Spleen (tissue), 11 donors: ENCODE results near the gene CNTNAP2. TPM values are rescaled to one million over a fixed set of nuclear protein-coding genes. Genes with fewer than 3 reads are reported as not detected.

Experiments used
- DNase-seq: peaks from one replicate; pipeline ENCODE4 v3.0.0-alpha.2; 2020
- H3K27ac ChIP-seq, 8 donors: fragments of 200-600 bp; sonication (generic) in 7 of 8; 1 replicate in 4 of 8; 2 replicates in 4 of 8; pipeline versions ENCODE4 v1.5.0 to v1.8.0; 2016 to 2021; ENCODE audit warnings: inconsistent platforms in 4 of 8, mild to moderate bottlenecking in 4 of 8, moderate library complexity in 1 of 8
- H3K27me3 ChIP-seq, 7 donors: fragments of 200-600 bp; sonication (generic) in 6 of 7; replicated peaks in 1 of 7; 1 replicate in 4 of 7; 2 replicates in 3 of 7; pipeline versions ENCODE4 v1.5.0 to v1.8.0; 2016 to 2021; ENCODE audit warnings: inconsistent platforms in 3 of 7, mild to moderate bottlenecking in 1 of 7
- H3K36me3 ChIP-seq, 6 donors: fragments of 200-600 bp; sonication (generic) in 5 of 6; 1 replicate in 4 of 6; 2 replicates in 2 of 6; pipeline versions ENCODE4 v1.5.0 to v1.8.0; 2016 to 2021; ENCODE audit warnings: inconsistent platforms in 2 of 6
- H3K4me1 ChIP-seq, 6 donors: fragments of 200-600 bp; sonication (generic) in 5 of 6; 1 replicate in 3 of 6; 2 replicates in 3 of 6; pipeline versions ENCODE4 v1.5.0 to v1.8.0; 2016 to 2021; ENCODE audit warnings: inconsistent platforms in 3 of 6
- H3K4me3 ChIP-seq, 8 donors: fragments of 200-600 bp; sonication (generic) in 7 of 8; 1 replicate in 4 of 8; 2 replicates in 4 of 8; pipeline versions ENCODE4 v1.5.0 to v1.8.0; 2016 to 2021; ENCODE audit warnings: inconsistent platforms in 4 of 8, mild to moderate bottlenecking in 4 of 8, moderate library complexity in 2 of 8
- H3K9me3 ChIP-seq, 8 donors: fragments of 200-600 bp; sonication (generic) in 7 of 8; 1 replicate in 4 of 8; 2 replicates in 4 of 8; pipeline versions ENCODE4 v1.5.0 to v1.8.0; 2016 to 2021; ENCODE audit warnings: inconsistent platforms in 4 of 8
- POLR2A ChIP-seq, 3 donors: fragments of 450-650 bp; IDR thresholded peaks; one replicate each; pipeline ENCODE4 v1.5.1; 2017; ENCODE audit warnings: antibody characterized with exemption in 3 of 3, mild to moderate bottlenecking in 1 of 3
- POLR2AphosphoS5 ChIP-seq, 3 donors: sonication (generic); formaldehyde crosslinking; IDR thresholded peaks; one replicate each; pipeline ENCODE4 v1.5.1; 2017; ENCODE audit warnings: antibody characterized with exemption in 3 of 3
- WGBS, 5 donors: extraction: QIAGEN DNeasy Blood & Tissue Kit in 3 of 5; methylation state at CpG; one replicate each; pipeline versions ENCODE4 v1.1.5 to v1.1.7; 2013 to 2018; 5-methylcytosine and 5-hydroxymethylcytosine counted together
- intact Hi-C: fragments of 100-400 bp; cut with DNase I; formaldehyde crosslinking; loops from one replicate; pipeline ENCODE4 v1.15.0; 2023; ENCODE audit warnings: low total_unique reads
- polyA plus RNA-seq, 3 donors: library from polyadenylated mRNA; stranded (reverse); fragments of 200-250 nt; gene quantifications; one replicate each; pipeline ENCODE4 v1.2.1, GENCODE V29; 2013
- total RNA-seq, 7 donors: library from RNA; depleted of rRNA in 3 of 7; stranded (reverse); fragments of >200 nt in 3 of 7; fragmentation: NEBNext Ultra II Directional in 4 of 7; extraction: Animal tissue kit (Norgen Biotek cat#: 25700) in 4 of 7; gene quantifications; one replicate each; pipeline versions ENCODE4 v1.1.0 to v1.2.1, GENCODE V29; 2016 to 2021
- TF ChIP-seq, protein P1 (sequence below), 11 experiments: fragments of 200-600 bp in 7 of 11; fragments of 450-650 bp in 4 of 11; sonication (generic) in 4 of 11; IDR thresholded peaks in 8 of 11; conservative IDR thresholded peaks in 3 of 11; 1 replicate in 7 of 11; 2 replicates in 4 of 11; pipeline versions ENCODE4 v1.4.0 to v1.8.0; 2016 to 2021; ENCODE audit warnings: antibody characterized with exemption in 11 of 11, inconsistent platforms in 4 of 11, mild to moderate bottlenecking in 1 of 11
- donor health status: healthy with polysubstance abuse.
- donor health status: DM: no; HTN: no; CAD: no; lungs with moderate emphysema.
- donor health status: DM: no; HTN: no; CAD: no.
- donor health status: Bipolar disorder and iron deficiency.
- donor health status: healthy.
- donor health status: DM: no; HTN: no; CAD: no.
- donor health status: DM: yes; HTN: yes; CAD: no.

Gene CNTNAP2
- total and polyA plus RNA-seq, 10 donors: 0.13 to 2.0 (median 0.82) TPM

DNA sequence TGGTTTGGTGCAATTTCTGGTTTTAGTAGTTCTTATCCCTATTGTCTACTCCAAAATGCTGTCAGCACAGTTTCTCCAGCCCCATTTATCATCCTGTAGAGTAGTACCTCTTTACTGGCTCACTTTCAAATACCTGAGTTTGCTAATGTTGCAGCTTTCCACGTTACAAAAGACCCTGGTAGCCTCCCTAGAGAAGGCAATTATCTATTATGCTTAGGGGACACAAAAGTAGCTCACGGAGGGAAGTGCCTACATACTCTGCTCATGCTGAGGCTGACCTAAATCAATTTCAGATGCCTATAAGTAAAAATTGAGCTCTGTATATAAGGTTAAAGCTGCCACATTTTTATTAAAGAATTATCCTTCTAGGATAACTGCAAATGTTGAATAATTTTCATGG, 603.6 kb downstream of the CNTNAP2 start:
- Histone ChIP-seq H3K4me3 (no peak overlapping the region), H3K9me3 (peaks cover 0 to 4% (median 0%) of the 10 kb centered on the region in 8 donors), H3K4me1 (no peaks in the 10 kb centered on the region), H3K27me3 (no peaks in the 10 kb centered on the region), H3K36me3 (no peaks in the 10 kb centered on the region), H3K27ac (no peak overlapping the region)
- TF ChIP-seq POLR2A (IDR thresholded peaks at IDR 0.05) (no peak), POLR2AphosphoS5 (IDR thresholded peaks at IDR 0.05) (no peak)
- TF ChIP-seq, protein P1, sequence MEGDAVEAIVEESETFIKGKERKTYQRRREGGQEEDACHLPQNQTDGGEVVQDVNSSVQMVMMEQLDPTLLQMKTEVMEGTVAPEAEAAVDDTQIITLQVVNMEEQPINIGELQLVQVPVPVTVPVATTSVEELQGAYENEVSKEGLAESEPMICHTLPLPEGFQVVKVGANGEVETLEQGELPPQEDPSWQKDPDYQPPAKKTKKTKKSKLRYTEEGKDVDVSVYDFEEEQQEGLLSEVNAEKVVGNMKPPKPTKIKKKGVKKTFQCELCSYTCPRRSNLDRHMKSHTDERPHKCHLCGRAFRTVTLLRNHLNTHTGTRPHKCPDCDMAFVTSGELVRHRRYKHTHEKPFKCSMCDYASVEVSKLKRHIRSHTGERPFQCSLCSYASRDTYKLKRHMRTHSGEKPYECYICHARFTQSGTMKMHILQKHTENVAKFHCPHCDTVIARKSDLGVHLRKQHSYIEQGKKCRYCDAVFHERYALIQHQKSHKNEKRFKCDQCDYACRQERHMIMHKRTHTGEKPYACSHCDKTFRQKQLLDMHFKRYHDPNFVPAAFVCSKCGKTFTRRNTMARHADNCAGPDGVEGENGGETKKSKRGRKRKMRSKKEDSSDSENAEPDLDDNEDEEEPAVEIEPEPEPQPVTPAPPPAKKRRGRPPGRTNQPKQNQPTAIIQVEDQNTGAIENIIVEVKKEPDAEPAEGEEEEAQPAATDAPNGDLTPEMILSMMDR (IDR thresholded peaks at IDR 0.05 in 8 of 11, conservative IDR thresholded peaks at IDR 0.05 in 3 of 11): no peak
- 63 to 85% (median 74%) methylated on average over 2 of the region's 2 CpGs for WGBS, 5 donors
- DNase-seq: no peak
- intact Hi-C loops: no loop called here

DNA sequence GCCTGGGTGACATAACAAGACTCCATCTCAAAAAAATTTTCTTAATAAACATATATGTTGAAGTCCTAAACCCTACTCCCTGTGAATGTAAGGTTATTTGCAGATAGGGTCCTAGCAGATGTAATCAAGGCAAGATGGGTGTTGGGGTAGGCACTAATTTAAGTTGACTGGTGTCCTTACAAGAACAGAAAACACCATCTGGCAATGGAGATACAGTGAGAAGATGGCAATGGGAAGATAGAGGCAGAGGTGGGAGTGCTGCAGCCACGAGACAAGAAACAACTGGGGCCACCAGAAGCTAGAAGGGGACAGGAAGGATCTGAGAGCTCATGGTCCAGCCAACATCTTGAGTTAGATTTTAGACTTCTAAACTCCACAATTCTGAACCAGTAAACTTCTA, 606.4 kb downstream of the CNTNAP2 start:
- Histone ChIP-seq H3K27me3 (no peaks in the 10 kb centered on the region), H3K4me1 (no peaks in the 10 kb centered on the region), H3K27ac (no peak overlapping the region), H3K4me3 (no peak overlapping the region), H3K36me3 (no peaks in the 10 kb centered on the region), H3K9me3 (peaks cover 0 to 4% (median 0%) of the 10 kb centered on the region in 8 donors)
- DNase-seq: no peak
- no peak for TF ChIP-seq POLR2A (IDR thresholded peaks at IDR 0.05)
- TF ChIP-seq, protein P1 (IDR thresholded peaks at IDR 0.05 in 8 of 11, conservative IDR thresholded peaks at IDR 0.05 in 3 of 11): no peak
- WGBS, 5 donors: 46 to 71% (median 59%) methylated on average over 1 of the region's 1 CpG
- intact Hi-C loops: no loop called here

DNA sequence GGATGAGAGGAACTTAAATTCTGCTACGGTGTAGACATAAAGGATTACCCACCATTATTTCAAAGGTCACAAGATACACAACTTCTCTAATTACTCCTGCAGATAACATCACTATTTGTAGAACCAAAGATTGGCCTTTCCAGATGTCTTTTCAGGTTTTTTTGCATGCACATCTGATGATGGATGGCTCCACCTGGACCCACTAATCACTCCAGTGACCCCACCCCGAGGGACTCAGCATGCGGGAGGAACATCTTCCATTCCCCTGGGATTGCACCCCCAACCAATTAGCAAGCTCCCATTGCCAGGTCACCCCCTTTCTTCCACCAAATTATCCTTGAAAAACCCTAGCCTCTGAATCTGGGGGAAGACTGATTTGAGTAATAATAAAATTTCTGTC, 608.9 kb downstream of the CNTNAP2 start:
- Histone ChIP-seq H3K36me3 (no peaks in the 10 kb centered on the region), H3K4me3 (no peak overlapping the region), H3K4me1 (no peaks in the 10 kb centered on the region), H3K27me3 (no peaks in the 10 kb centered on the region), H3K27ac (no peak overlapping the region), H3K9me3 (peaks cover 0 to 4% (median 0%) of the 10 kb centered on the region in 8 donors)
- intact Hi-C loops: no loop called here
- no peak for TF ChIP-seq POLR2A (IDR thresholded peaks at IDR 0.05)
- TF ChIP-seq, protein P1 (IDR thresholded peaks at IDR 0.05 in 8 of 11, conservative IDR thresholded peaks at IDR 0.05 in 3 of 11): no peak
- no peak for TF ChIP-seq POLR2AphosphoS5 (IDR thresholded peaks at IDR 0.05)
- DNase-seq: no peak
- WGBS, 5 donors: 72 to 82% (median 76%) methylated on average over 3 of the region's 3 CpGs

DNA sequence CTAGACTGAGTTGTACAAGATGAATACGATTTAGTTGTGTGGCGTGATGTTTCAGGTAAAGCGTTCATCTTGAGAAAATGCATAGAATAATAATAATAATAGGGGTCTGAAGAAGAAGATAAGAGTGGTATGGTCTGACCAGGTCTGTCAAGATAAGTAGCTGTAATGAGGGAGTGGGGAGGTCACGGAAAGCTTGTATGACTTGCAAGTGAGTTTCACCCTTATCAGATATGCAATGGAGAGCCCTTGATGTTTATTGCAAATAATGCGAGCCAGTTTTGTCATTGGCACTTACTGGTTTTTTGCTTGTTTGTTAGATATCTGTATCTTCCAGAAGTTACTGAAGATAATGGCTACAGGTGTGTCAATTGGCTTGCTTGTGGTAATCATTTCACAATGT, 611.5 kb downstream of the CNTNAP2 start:
- Histone ChIP-seq H3K4me1 (no peaks in the 10 kb centered on the region), H3K9me3 (peaks cover 0 to under 1% (median 0%) of the 10 kb centered on the region in 8 donors), H3K27me3 (no peaks in the 10 kb centered on the region), H3K36me3 (no peaks in the 10 kb centered on the region), H3K27ac (no peak overlapping the region), H3K4me3 (no peak overlapping the region)
- DNase-seq: no peak
- intact Hi-C loops: no loop called here
- 89 to 94% (median 93%) methylated on average over 5 of the region's 5 CpGs for WGBS, 5 donors
- TF ChIP-seq, protein P1 (IDR thresholded peaks at IDR 0.05 in 8 of 11, conservative IDR thresholded peaks at IDR 0.05 in 3 of 11): no peak
- TF ChIP-seq POLR2AphosphoS5 (IDR thresholded peaks at IDR 0.05) (no peak), POLR2A (IDR thresholded peaks at IDR 0.05) (no peak)
